PC-9 (cell line): ENCODE data around the gene THSD7B. TPM values are rescaled to one million over a fixed set of nuclear protein-coding genes. Genes with fewer than 3 reads are reported as not detected.
"Not testable (repeated sequence)": the region's sequence is repeated elsewhere in the genome, so short reads cannot be mapped to it uniquely, and the experiment has no call there.

Experiments
- BruUV-seq: library from RNA; stranded (reverse); fragments of 400-500 nt; replicated peaks from 2 replicates; lab custom pipeline; 2021; lab: Mats Ljungman, UMichigan
- CTCF ChIA-PET: fragments of 300-600 bp; sonication (Branson Sonifier 250); formaldehyde crosslinking; loops from one replicate; lab custom pipeline; 2022; ENCODE audit warnings: antibody characterized with exemption; lab: Charles Lee
- POLR2A ChIA-PET: fragments of 300-600 bp; sonication (Branson Sonifier 250); formaldehyde crosslinking; loops from one replicate; lab custom pipeline; 2022; ENCODE audit warnings: antibody characterized with exemption; ENCODE audit not compliant: unreplicated experiment; lab: Charles Lee
- DNase-seq, 2 experiments: peaks; one replicate each; pipeline versions ENCODE4 v3.0.0 to v3.0.0-alpha.2; 2015 to 2022; ENCODE audit warnings: mixed read lengths in 1 of 2
- H2AFZ ChIP-seq: fragments of 200-600 bp; sonication (generic); 2 replicates; pipeline ENCODE4 v1.8.1; 2017; ENCODE audit warnings: antibody characterized with exemption
- H3F3A ChIP-seq: fragments of 200-600 bp; sonication (generic); 2 replicates; pipeline ENCODE4 v1.8.1; 2017; ENCODE audit warnings: antibody characterized with exemption, mild to moderate bottlenecking, low read depth; ENCODE audit not compliant: insufficient read depth
- H3K27ac ChIP-seq: fragments of 200-600 bp; sonication (generic); 2 replicates; pipeline ENCODE4 v1.6.1; 2016; ENCODE audit warnings: mixed run types
- H3K27me3 ChIP-seq: fragments of 200-600 bp; sonication (generic); 2 replicates; pipeline ENCODE4 v1.6.1; 2016; ENCODE audit warnings: low read depth, mixed run types; ENCODE audit not compliant: insufficient read depth
- H3K36me3 ChIP-seq: fragments of 200-600 bp; sonication (generic); 2 replicates; pipeline ENCODE4 v1.6.1; 2016; ENCODE audit warnings: low read depth, mixed run types
- H3K4me1 ChIP-seq: fragments of 200-600 bp; sonication (generic); replicated peaks from 2 replicates; pipeline ENCODE4 v1.6.1; 2016; ENCODE audit warnings: mixed run types; ENCODE audit not compliant: insufficient read depth
- H3K4me2 ChIP-seq: fragments of 200-600 bp; sonication (generic); 2 replicates; pipeline ENCODE4 v1.6.1; 2017; ENCODE audit warnings: mixed run types
- H3K4me3 ChIP-seq: fragments of 200-600 bp; sonication (generic); 2 replicates; pipeline ENCODE4 v1.6.1; 2016; ENCODE audit warnings: mixed run types
- H3K79me2 ChIP-seq: fragments of 200-600 bp; sonication (generic); 2 replicates; pipeline ENCODE4 v1.6.1; 2017; ENCODE audit warnings: low read depth, mixed run types
- H3K9me2 ChIP-seq: fragments of 200-600 bp; sonication (generic); 2 replicates; pipeline ENCODE4 v1.8.1; 2017; ENCODE audit warnings: mild to moderate bottlenecking; ENCODE audit not compliant: insufficient read depth
- H3K9me3 ChIP-seq: fragments of 200-600 bp; sonication (generic); 2 replicates; pipeline ENCODE4 v1.8.1; 2016; ENCODE audit warnings: low read depth; ENCODE audit not compliant: insufficient read depth
- H4K20me1 ChIP-seq: fragments of 200-600 bp; sonication (generic); 2 replicates; pipeline ENCODE4 v1.8.1; 2017; ENCODE audit not compliant: insufficient read depth
- CTCF ChIP-seq: fragments of 200-600 bp; sonication (generic); conservative IDR thresholded peaks from 2 replicates; pipeline ENCODE4 v1.6.1; 2017; ENCODE audit warnings: mixed run types, antibody characterized with exemption, mild to moderate bottlenecking, moderate library complexity
- EZH2 ChIP-seq: fragments of 200-600 bp; sonication (generic); IDR thresholded peaks from 2 replicates; pipeline ENCODE4 v1.8.0; 2017; ENCODE audit warnings: antibody characterized with exemption, low read depth
- intact Hi-C: fragments of 100-400 bp; cut with micrococcal nuclease; formaldehyde crosslinking; loops from one replicate; pipeline ENCODE4 v1.10.0; 2022; ENCODE audit not compliant: unreplicated experiment
- total RNA-seq: library from RNA; stranded (reverse); gene quantifications from 2 replicates; pipeline ENCODE4 v1.2.3, GENCODE V29; 2021

Gene THSD7B
- total RNA-seq, 1 experiment from 2014 or later = not detected

- Histone ChIP-seq H4K20me1 (no peaks in the 10 kb centered on the region), H2AFZ (no peak overlapping the region), H3K4me2 (no peak overlapping the region), H3K27ac (no peak overlapping the region), H3K9me2 (no peaks in the 10 kb centered on the region; the same call in 1 of the 2 replicates), H3K4me3 (no peak overlapping the region), H3K36me3 (no peaks in the 10 kb centered on the region), H3K79me2 (no peaks in the 10 kb centered on the region), H3K27me3 (no peaks in the 10 kb centered on the region), H3F3A (no peaks in the 10 kb centered on the region), H3K4me1 (no peaks in the 10 kb centered on the region), H3K9me3 (no peaks in the 10 kb centered on the region)
- TF ChIP-seq EZH2 = no peak
- TF ChIP-seq CTCF = no peak
- CTCF ChIA-PET = no interaction called here
- no peak for DNase-seq
- BruUV-seq = no TSS peak
- POLR2A ChIA-PET = no interaction called here
- intact Hi-C loops = no loop called here
Observed at GRCh38 chr2:137566387-137566786, 801.0 kb downstream of the THSD7B start.

DNA sequence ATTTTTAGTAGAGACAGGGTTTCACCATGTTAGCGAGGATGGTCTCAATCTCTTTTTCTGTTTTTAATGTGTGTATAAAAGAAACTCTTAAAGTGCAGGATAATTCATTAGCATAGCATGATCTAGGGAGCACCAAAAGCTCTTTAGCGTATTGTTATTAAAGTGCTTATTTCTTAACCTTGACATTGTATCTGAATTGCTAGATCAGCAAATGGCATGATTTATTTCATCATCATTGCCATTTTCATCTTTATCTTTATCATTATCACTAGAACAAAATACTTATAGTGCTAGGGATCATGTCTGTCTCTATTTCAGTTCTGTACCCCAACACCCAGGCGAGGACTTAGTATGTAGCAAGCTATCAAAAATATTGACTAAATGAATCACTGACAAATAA, 805.1 kb downstream of the THSD7B start:
- no peak overlapping the region for H3K4me3 ChIP-seq
- H3K27me3 ChIP-seq = no peaks in the 10 kb centered on the region
- no TSS peak for BruUV-seq
- H3K9me2 ChIP-seq = no peaks in the 10 kb centered on the region; the same call in 1 of the 2 replicates
- no peaks in the 10 kb centered on the region for H3K79me2 ChIP-seq
- no peaks in the 10 kb centered on the region for H3K4me1 ChIP-seq
- CTCF ChIA-PET = no interaction called here
- no peak for TF ChIP-seq CTCF
- no peak for TF ChIP-seq EZH2
- H3K4me2 ChIP-seq = no peak overlapping the region
- H3K9me3 ChIP-seq = no peaks in the 10 kb centered on the region
- no peaks in the 10 kb centered on the region for H3K36me3 ChIP-seq
- no peak overlapping the region for H2AFZ ChIP-seq
- intact Hi-C loops = no loop called here
- POLR2A ChIA-PET = no interaction called here
- H3K27ac ChIP-seq = no peak overlapping the region
- H4K20me1 ChIP-seq = no peaks in the 10 kb centered on the region
- H3F3A ChIP-seq = no peaks in the 10 kb centered on the region
- DNase-seq = no peak

DNA sequence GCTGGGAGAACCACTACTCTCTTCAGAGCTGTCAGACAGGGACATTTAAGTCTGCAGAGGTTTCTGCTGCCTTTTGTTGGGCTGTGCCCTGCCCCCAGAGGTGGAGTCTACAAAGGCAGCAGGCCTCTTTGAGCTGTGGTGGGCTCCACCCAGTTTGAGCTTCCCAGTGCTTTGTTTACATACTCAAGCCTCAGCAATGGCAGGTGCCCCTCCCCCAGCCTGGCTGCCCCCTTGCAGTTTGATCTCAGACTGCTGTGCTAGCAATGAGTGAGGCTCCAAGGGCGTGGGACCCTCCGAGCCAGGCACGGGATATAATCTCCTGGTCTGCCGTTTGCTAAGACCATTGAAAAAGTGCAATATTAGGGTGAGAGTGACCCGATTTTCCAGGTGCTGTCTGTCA, 822.5 kb downstream of the THSD7B start:
- CTCF ChIA-PET, H3K27me3 ChIP-seq, H3K9me2 ChIP-seq, H3K4me3 ChIP-seq, H3K27ac ChIP-seq, DNase-seq, intact Hi-C loops, H3K4me1 ChIP-seq, BruUV-seq, H2AFZ ChIP-seq, H3K79me2 ChIP-seq, H3F3A ChIP-seq, H3K9me3 ChIP-seq, H3K36me3 ChIP-seq, POLR2A ChIA-PET, H4K20me1 ChIP-seq, H3K4me2 ChIP-seq: not testable (repeated sequence)

- BruUV-seq, H3K27ac ChIP-seq: not testable (repeated sequence)
Observed at GRCh38 chr2:137588578-137588977, 823.2 kb downstream of the THSD7B start.

More at GRCh38 chr2:137588578-137588977, 823.2 kb downstream of the THSD7B start:
- H3K4me3 ChIP-seq, H3K4me1 ChIP-seq, H3K27me3 ChIP-seq, H3K4me2 ChIP-seq, H3K9me2 ChIP-seq, intact Hi-C loops, H3K9me3 ChIP-seq, H3K36me3 ChIP-seq, H3K79me2 ChIP-seq, POLR2A ChIA-PET, CTCF ChIA-PET, H4K20me1 ChIP-seq, DNase-seq, H2AFZ ChIP-seq, H3F3A ChIP-seq: not testable (repeated sequence)
